Karpas-422 (cell line): ENCODE measurements around the gene ANKRD60. TPM values are rescaled to one million over a fixed set of nuclear protein-coding genes. Genes with fewer than 3 reads are reported as not detected.

Source experiments
- DNase-seq: peaks from one replicate; pipeline ENCODE4 v3.0.0-alpha.2; 2015
- H2AFZ ChIP-seq: fragments of 200-600 bp; sonication (generic); 2 replicates; pipeline ENCODE4 v1.6.1; 2014; ENCODE audit warnings: antibody characterized with exemption, low read length, mixed read lengths
- H3K27ac ChIP-seq: fragments of 200-600 bp; sonication (generic); 2 replicates; pipeline ENCODE4 v1.5.1; 2014; ENCODE audit warnings: mild to moderate bottlenecking, low read length, moderate library complexity
- H3K27me3 ChIP-seq: fragments of 200-600 bp; sonication (generic); 2 replicates; pipeline ENCODE4 v1.6.1; 2014; ENCODE audit warnings: low read length, mixed read lengths
- H3K36me3 ChIP-seq: fragments of 200-600 bp; sonication (generic); 2 replicates; pipeline ENCODE4 v1.6.1; 2014; ENCODE audit warnings: low read length, mixed read lengths; ENCODE audit not compliant: insufficient read depth
- H3K4me1 ChIP-seq: fragments of 200-600 bp; sonication (generic); 2 replicates; pipeline ENCODE4 v1.6.1; 2014; ENCODE audit warnings: mild to moderate bottlenecking, low read length, mixed read lengths
- H3K4me2 ChIP-seq: fragments of 200-600 bp; sonication (generic); 2 replicates; pipeline ENCODE4 v1.6.1; 2014; ENCODE audit warnings: low read length, low read depth, mild to moderate bottlenecking; ENCODE audit not compliant: poor library complexity, severe bottlenecking
- H3K4me3 ChIP-seq: fragments of 200-600 bp; sonication (generic); 2 replicates; pipeline ENCODE4 v1.5.1; 2014; ENCODE audit warnings: mild to moderate bottlenecking, antibody characterized with exemption, low read length, mixed read lengths
- H3K79me2 ChIP-seq: fragments of 200-600 bp; sonication (generic); 2 replicates; pipeline ENCODE4 v1.6.1; 2014; ENCODE audit warnings: mild to moderate bottlenecking, low read length, mixed read lengths
- H3K9ac ChIP-seq: fragments of 200-600 bp; sonication (generic); 2 replicates; pipeline ENCODE4 v1.6.0; 2014; ENCODE audit warnings: low read length
- H3K9me2 ChIP-seq: fragments of 200-600 bp; sonication (generic), shearing (Covaris generic); replicated peaks from 2 replicates; pipeline ENCODE4 v1.6.0; 2014; ENCODE audit warnings: mild to moderate bottlenecking, low read length, moderate library complexity; ENCODE audit not compliant: insufficient read depth
- H3K9me3 ChIP-seq: fragments of 300-700, 200-600 bp; sonication (generic); 2 replicates; pipeline ENCODE4 v1.6.1; 2014; ENCODE audit warnings: low read length, mixed read lengths
- H4K20me1 ChIP-seq: fragments of 200-600 bp; sonication (generic); 2 replicates; pipeline ENCODE4 v1.6.1; 2014; ENCODE audit warnings: mild to moderate bottlenecking, antibody characterized with exemption, low read length, low read depth; ENCODE audit not compliant: insufficient read depth
- total RNA-seq: library from RNA; depleted of rRNA; stranded (reverse); fragments of >200 nt; shearing (Covaris generic); gene quantifications from 2 replicates; pipeline ENCODE4 v1.2.3, GENCODE V29; 2014; ENCODE audit warnings: low replicate concordance

Gene ANKRD60
- total RNA-seq, 1 experiment from 2014 or later: not detected

- DNase-seq: peak; percentile 29
- H3K9me3 ChIP-seq: no peaks in the 10 kb centered on the region
- no peaks in the 10 kb centered on the region for H3K36me3 ChIP-seq
- no peaks in the 10 kb centered on the region for H3K27me3 ChIP-seq
- H3K9me2 ChIP-seq: no peaks in the 10 kb centered on the region
- H4K20me1 ChIP-seq: no peaks in the 10 kb centered on the region
- peaks cover 15% of the 10 kb centered on the region for H3K4me1 ChIP-seq
- no peak overlapping the region for H3K4me3 ChIP-seq
- H3K27ac ChIP-seq: no peak overlapping the region
- H3K79me2 ChIP-seq: no peaks in the 10 kb centered on the region
- no peak overlapping the region for H2AFZ ChIP-seq
- H3K9ac ChIP-seq: no peak overlapping the region
- H3K4me2 ChIP-seq: peak overlapping the region; percentile 24
These were observed 53.7 kb downstream of the ANKRD60 start for GRCh38 chr20:58174708-58175280.

- peaks cover 12% of the 10 kb centered on the region for H3K4me1 ChIP-seq
- no peaks in the 10 kb centered on the region for H3K36me3 ChIP-seq
- H4K20me1 ChIP-seq: no peaks in the 10 kb centered on the region
- DNase-seq: no peak
- no peak overlapping the region for H3K9ac ChIP-seq
- no peak overlapping the region for H2AFZ ChIP-seq
- no peaks in the 10 kb centered on the region for H3K79me2 ChIP-seq
- H3K9me3 ChIP-seq: no peaks in the 10 kb centered on the region
- H3K4me3 ChIP-seq: no peak overlapping the region
- no peak overlapping the region for H3K27ac ChIP-seq
- H3K27me3 ChIP-seq: no peaks in the 10 kb centered on the region
- peak overlapping the region; percentile 24 for H3K4me2 ChIP-seq
- H3K9me2 ChIP-seq: no peaks in the 10 kb centered on the region
These were observed 54.3 kb downstream of the ANKRD60 start for GRCh38 chr20:58173930-58174707.

GRCh38 chr20:58173091-58173490 lies 55.4 kb downstream of the ANKRD60 start:
- Histone ChIP-seq H3K9me3 (no peaks in the 10 kb centered on the region), H3K4me1 (peaks cover 12% of the 10 kb centered on the region), H3K36me3 (no peaks in the 10 kb centered on the region), H4K20me1 (no peaks in the 10 kb centered on the region), H3K79me2 (no peaks in the 10 kb centered on the region), H3K4me2 (no peak overlapping the region), H3K4me3 (no peak overlapping the region), H3K9ac (no peak overlapping the region), H3K27me3 (no peaks in the 10 kb centered on the region), H3K9me2 (no peaks in the 10 kb centered on the region), H3K27ac (no peak overlapping the region), H2AFZ (no peak overlapping the region)
- DNase-seq: no peak

- H3K4me3 ChIP-seq: no peak overlapping the region
- H3K4me1 ChIP-seq: peaks cover 12% of the 10 kb centered on the region
- no peaks in the 10 kb centered on the region for H4K20me1 ChIP-seq
- no peak for DNase-seq
- no peaks in the 10 kb centered on the region for H3K9me3 ChIP-seq
- no peak overlapping the region for H3K4me2 ChIP-seq
- no peaks in the 10 kb centered on the region for H3K79me2 ChIP-seq
- no peaks in the 10 kb centered on the region for H3K9me2 ChIP-seq
- H3K27me3 ChIP-seq: no peaks in the 10 kb centered on the region
- no peak overlapping the region for H3K9ac ChIP-seq
- H2AFZ ChIP-seq: no peak overlapping the region
- H3K36me3 ChIP-seq: no peaks in the 10 kb centered on the region
- no peak overlapping the region for H3K27ac ChIP-seq
These were observed 56.5 kb downstream of the ANKRD60 start for GRCh38 chr20:58171796-58172425.

GRCh38 chr20:58169450-58169849 lies 59.0 kb downstream of the ANKRD60 start:
- Histone ChIP-seq H3K36me3 (no peaks in the 10 kb centered on the region), H3K9me2 (no peaks in the 10 kb centered on the region), H3K79me2 (no peaks in the 10 kb centered on the region), H3K9ac (no peak overlapping the region), H3K4me3 (no peak overlapping the region), H3K4me1 (peaks cover 6% of the 10 kb centered on the region), H3K27ac (no peak overlapping the region), H4K20me1 (no peaks in the 10 kb centered on the region), H3K27me3 (no peaks in the 10 kb centered on the region), H3K9me3 (no peaks in the 10 kb centered on the region), H3K4me2 (no peak overlapping the region), H2AFZ (no peak overlapping the region)
- DNase-seq: no peak

- Histone ChIP-seq H3K36me3 (no peaks in the 10 kb centered on the region), H3K4me1 (peaks cover under 1% of the 10 kb centered on the region; the same call in 1 of the 2 replicates), H3K27me3 (no peaks in the 10 kb centered on the region), H3K79me2 (no peaks in the 10 kb centered on the region), H4K20me1 (no peaks in the 10 kb centered on the region), H3K4me2 (no peak overlapping the region), H3K9ac (no peak overlapping the region), H3K4me3 (no peak overlapping the region), H3K27ac (no peak overlapping the region), H3K9me2 (no peaks in the 10 kb centered on the region), H3K9me3 (no peaks in the 10 kb centered on the region), H2AFZ (no peak overlapping the region)
- no peak for DNase-seq
These were observed 59.6 kb downstream of the ANKRD60 start for GRCh38 chr20:58168843-58169242.

GRCh38 chr20:58167759-58168158 lies 60.7 kb downstream of the ANKRD60 start:
- Histone ChIP-seq H3K36me3 (no peaks in the 10 kb centered on the region), H2AFZ (no peak overlapping the region), H3K27ac (no peak overlapping the region), H3K4me1 (no peaks in the 10 kb centered on the region), H3K9me3 (no peaks in the 10 kb centered on the region), H3K9me2 (no peaks in the 10 kb centered on the region), H4K20me1 (no peaks in the 10 kb centered on the region), H3K79me2 (no peaks in the 10 kb centered on the region), H3K4me2 (no peak overlapping the region), H3K27me3 (no peaks in the 10 kb centered on the region), H3K9ac (no peak overlapping the region), H3K4me3 (no peak overlapping the region)
- no peak for DNase-seq
